Panc1 (cell line): ENCODE data around the gene PSENEN.

Source experiments
- POLR2AphosphoS5 ChIP-seq: IDR thresholded peaks from 2 replicates; pipeline ENCODE4 v1.6.1; 2012; ENCODE audit warnings: mild to moderate bottlenecking, low read depth, low read length, moderate library complexity
- REST ChIP-seq, 2 experiments: IDR thresholded peaks; 2 replicates each; pipeline ENCODE4 v1.6.1; 2011 to 2012; ENCODE audit warnings: low read depth in 2 of 2, control low read depth in 1 of 2, low read length in 1 of 2, mild to moderate bottlenecking in 1 of 2, moderate library complexity in 1 of 2; ENCODE audit not compliant: insufficient read depth in 1 of 2
- TF ChIP-seq, protein P1 (sequence below): fragments of 450-650 bp; IDR thresholded peaks from 2 replicates; pipeline ENCODE4 v1.5.1; 2017; ENCODE audit warnings: mild to moderate bottlenecking

GRCh38 chr19:35760711-35761349, 15.4 kb downstream of the PSENEN start:
- TF ChIP-seq, protein P1, sequence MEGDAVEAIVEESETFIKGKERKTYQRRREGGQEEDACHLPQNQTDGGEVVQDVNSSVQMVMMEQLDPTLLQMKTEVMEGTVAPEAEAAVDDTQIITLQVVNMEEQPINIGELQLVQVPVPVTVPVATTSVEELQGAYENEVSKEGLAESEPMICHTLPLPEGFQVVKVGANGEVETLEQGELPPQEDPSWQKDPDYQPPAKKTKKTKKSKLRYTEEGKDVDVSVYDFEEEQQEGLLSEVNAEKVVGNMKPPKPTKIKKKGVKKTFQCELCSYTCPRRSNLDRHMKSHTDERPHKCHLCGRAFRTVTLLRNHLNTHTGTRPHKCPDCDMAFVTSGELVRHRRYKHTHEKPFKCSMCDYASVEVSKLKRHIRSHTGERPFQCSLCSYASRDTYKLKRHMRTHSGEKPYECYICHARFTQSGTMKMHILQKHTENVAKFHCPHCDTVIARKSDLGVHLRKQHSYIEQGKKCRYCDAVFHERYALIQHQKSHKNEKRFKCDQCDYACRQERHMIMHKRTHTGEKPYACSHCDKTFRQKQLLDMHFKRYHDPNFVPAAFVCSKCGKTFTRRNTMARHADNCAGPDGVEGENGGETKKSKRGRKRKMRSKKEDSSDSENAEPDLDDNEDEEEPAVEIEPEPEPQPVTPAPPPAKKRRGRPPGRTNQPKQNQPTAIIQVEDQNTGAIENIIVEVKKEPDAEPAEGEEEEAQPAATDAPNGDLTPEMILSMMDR, result no peak
- TF ChIP-seq REST (IDR thresholded peaks at IDR 0.05; ENCODE audit: insufficient read depth in 1 of 2, low read depth in 2 of 2, low read length in 1 of 2) (no peak), POLR2AphosphoS5 (no peak)
